OCI-LY3 (cell line): ENCODE measurements around the gene FAM229A.

Source experiments
- EZH2phosphoT487 ChIP-seq: fragments of 200-600 bp; shearing (Covaris generic); IDR thresholded peaks from 2 replicates; pipeline ENCODE4 v1.6.1; 2018; ENCODE audit warnings: antibody characterized with exemption, mixed run types, low read depth
- TF ChIP-seq, protein P1 (sequence below): fragments of 200-600, 300-600 bp; sonication (generic); IDR thresholded peaks from 2 replicates; pipeline ENCODE4 v1.5.1; 2014; ENCODE audit warnings: antibody characterized with exemption, low read length, low read depth

DNA sequence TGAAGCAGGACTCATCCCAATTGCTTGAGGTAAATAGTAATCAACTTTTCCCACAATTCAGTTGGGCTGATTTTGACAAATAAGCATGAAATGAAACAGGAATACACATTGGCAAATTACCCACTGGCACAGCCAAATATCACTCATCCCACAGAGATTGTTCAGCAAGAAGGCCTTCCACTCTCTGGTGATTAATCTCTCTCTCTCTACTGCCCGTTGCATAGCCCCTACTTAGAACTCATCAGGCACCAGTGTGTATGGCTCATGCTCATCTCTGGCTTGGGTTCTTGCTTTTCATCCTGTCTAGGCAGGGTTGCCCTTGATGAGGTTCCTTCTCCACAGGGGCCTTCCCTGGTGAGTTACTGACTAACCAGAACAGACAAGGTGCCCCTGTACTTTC is 30.9 kb upstream of the FAM229A start:
- TF ChIP-seq, protein P1, sequence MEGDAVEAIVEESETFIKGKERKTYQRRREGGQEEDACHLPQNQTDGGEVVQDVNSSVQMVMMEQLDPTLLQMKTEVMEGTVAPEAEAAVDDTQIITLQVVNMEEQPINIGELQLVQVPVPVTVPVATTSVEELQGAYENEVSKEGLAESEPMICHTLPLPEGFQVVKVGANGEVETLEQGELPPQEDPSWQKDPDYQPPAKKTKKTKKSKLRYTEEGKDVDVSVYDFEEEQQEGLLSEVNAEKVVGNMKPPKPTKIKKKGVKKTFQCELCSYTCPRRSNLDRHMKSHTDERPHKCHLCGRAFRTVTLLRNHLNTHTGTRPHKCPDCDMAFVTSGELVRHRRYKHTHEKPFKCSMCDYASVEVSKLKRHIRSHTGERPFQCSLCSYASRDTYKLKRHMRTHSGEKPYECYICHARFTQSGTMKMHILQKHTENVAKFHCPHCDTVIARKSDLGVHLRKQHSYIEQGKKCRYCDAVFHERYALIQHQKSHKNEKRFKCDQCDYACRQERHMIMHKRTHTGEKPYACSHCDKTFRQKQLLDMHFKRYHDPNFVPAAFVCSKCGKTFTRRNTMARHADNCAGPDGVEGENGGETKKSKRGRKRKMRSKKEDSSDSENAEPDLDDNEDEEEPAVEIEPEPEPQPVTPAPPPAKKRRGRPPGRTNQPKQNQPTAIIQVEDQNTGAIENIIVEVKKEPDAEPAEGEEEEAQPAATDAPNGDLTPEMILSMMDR, result no peak
- no peak for TF ChIP-seq EZH2phosphoT487
